ENCODE measurements around the gene CCND3. TPM values are rescaled to one million over a fixed set of nuclear protein-coding genes. Genes with fewer than 3 reads are reported as not detected.

CCND3 gene
- total RNA-seq: 100 to 1,000 TPM; 441 to 462 TPM

- ATAC-seq: peak; percentile 80
- Mint-ChIP-seq H3K4me1 (ENCODE audit: low read depth) (peaks cover 58% of the 10 kb centered on the region), H3K9me3 (ENCODE audit: insufficient read depth) (no peaks in the 10 kb centered on the region), H3K27ac (peak within 1 kb of the TSS; percentile 97), H3K36me3 (ENCODE audit: low read depth) (peaks cover 48% of the 10 kb centered on the region), H3K4me3 (peak within 1 kb of the TSS; percentile 99), H3K27me3 (ENCODE audit: low read depth) (no peaks in the 10 kb centered on the region)
- POLR2A ChIA-PET: interaction anchor here (0.6 to 13.1 kb wide), 17 partner anchors 9 to 155 kb away, joined by 3 to 372 read pairs (median 4); partner anchors contain the start of genes BYSL, MED20 and TAF8
- DNase-seq: peak; percentile 93
- CTCF ChIA-PET: interaction anchor here (0.9 to 19.0 kb wide), 7 partner anchors 18 to 154 kb away, joined by 4 to 451 read pairs (median 8); partner anchors contain the start of genes BYSL, MED20, TAF8 and TOMM6
These were observed at the start of gene CCND3 for GRCh38 chr6:41941280-41942066. Gene CCND3, minus strand, starts transcription at chr6:41941808. Its CDS starts 159 bp downstream, at chr6:41941649.

- POLR2A ChIA-PET: interaction anchor here (1.2 kb wide), 1 partner anchor 36 kb away, joined by 4 read pairs; no protein-coding TSS in a partner anchor
These were observed 44.7 kb upstream of the CCND3 start for GRCh38 chr6:41986339-41986738.

GRCh38 chr6:41984623-41985022 is 43.0 kb upstream of the CCND3 start:
- CTCF ChIA-PET: no interaction called here
- POLR2A ChIA-PET: interaction anchor here (0.7 kb wide), 1 partner anchor 26 kb away, joined by 4 read pairs; no protein-coding TSS in a partner anchor
- Mint-ChIP-seq H3K27ac (no peak overlapping the region), H3K36me3 (ENCODE audit: low read depth) (peaks cover 19% of the 10 kb centered on the region), H3K27me3 (ENCODE audit: low read depth) (no peaks in the 10 kb centered on the region), H3K9me3 (ENCODE audit: insufficient read depth) (peaks cover 4% of the 10 kb centered on the region), H3K4me3 (no peak overlapping the region), H3K4me1 (ENCODE audit: low read depth) (peaks cover 25% of the 10 kb centered on the region)
- DNase-seq (no peak), ATAC-seq (no peak)

More at GRCh38 chr6:41986339-41986738, 44.7 kb upstream of the CCND3 start:
- no peaks in the 10 kb centered on the region for H3K9me3 Mint-ChIP-seq (ENCODE audit: insufficient read depth)
- H3K4me3 Mint-ChIP-seq: no peak overlapping the region
- DNase-seq: no peak
- H3K27me3 Mint-ChIP-seq (ENCODE audit: low read depth): no peaks in the 10 kb centered on the region
- no peak for ATAC-seq
- CTCF ChIA-PET: interaction anchor here (1.1 to 1.6 kb wide), 3 partner anchors 58 to 118 kb away, joined by 3 to 5 read pairs (median 3); partner anchors contain the start of genes BYSL and MED20
- H3K36me3 Mint-ChIP-seq (ENCODE audit: low read depth): peaks cover 19% of the 10 kb centered on the region
- H3K4me1 Mint-ChIP-seq (ENCODE audit: low read depth): peaks cover 17% of the 10 kb centered on the region
- no peak overlapping the region for H3K27ac Mint-ChIP-seq

- Mint-ChIP-seq H3K27me3 (ENCODE audit: low read depth) (no peaks in the 10 kb centered on the region), H3K27ac (peak overlapping the region; percentile 67), H3K9me3 (ENCODE audit: insufficient read depth) (peaks cover 4% of the 10 kb centered on the region), H3K36me3 (ENCODE audit: low read depth) (peaks cover 13% of the 10 kb centered on the region), H3K4me1 (ENCODE audit: low read depth) (peaks cover 58% of the 10 kb centered on the region), H3K4me3 (no peak overlapping the region)
- POLR2A ChIA-PET: interaction anchor here (0.6 to 1.2 kb wide), 7 partner anchors 9 to 85 kb away, joined by 3 to 4 read pairs (median 3); no protein-coding TSS in a partner anchor
- no peak for DNase-seq
- no peak for ATAC-seq
- CTCF ChIA-PET: interaction anchor here (0.6 to 2.0 kb wide), 6 partner anchors 9 to 68 kb away, joined by 3 to 9 read pairs (median 4); partner anchors contain the start of genes BYSL and MED20
These were observed 35.3 kb upstream of the CCND3 start for GRCh38 chr6:41976794-41977484.

- ATAC-seq (no peak), DNase-seq (no peak)
- H3K4me1 Mint-ChIP-seq (ENCODE audit: low read depth): peaks cover 63% of the 10 kb centered on the region
- CTCF ChIA-PET: no interaction called here
- H3K27ac Mint-ChIP-seq: peak overlapping the region; percentile 25
- no peaks in the 10 kb centered on the region for H3K9me3 Mint-ChIP-seq (ENCODE audit: insufficient read depth)
- H3K4me3 Mint-ChIP-seq: no peak overlapping the region
- H3K36me3 Mint-ChIP-seq (ENCODE audit: low read depth): peaks cover 18% of the 10 kb centered on the region
- no peaks in the 10 kb centered on the region for H3K27me3 Mint-ChIP-seq (ENCODE audit: low read depth)
- POLR2A ChIA-PET: no interaction called here
These were observed 33.7 kb upstream of the CCND3 start for GRCh38 chr6:41975276-41975675.

GRCh38 chr6:41974281-41974825 is 32.7 kb upstream of the CCND3 start:
- CTCF ChIA-PET: interaction anchor here (1.3 to 2.1 kb wide), 2 partner anchors 11 to 35 kb away, joined by 4 to 5 read pairs; no protein-coding TSS in a partner anchor
- POLR2A ChIA-PET: interaction anchor here (0.6 kb wide), 1 partner anchor 33 kb away, joined by 3 read pairs; the partner anchor contains the start of gene CCND3
- no peak for ATAC-seq
- no peak overlapping the region for H3K27ac Mint-ChIP-seq
- no peaks in the 10 kb centered on the region for H3K27me3 Mint-ChIP-seq (ENCODE audit: low read depth)
- H3K36me3 Mint-ChIP-seq (ENCODE audit: low read depth): peaks cover 20% of the 10 kb centered on the region
- no peaks in the 10 kb centered on the region for H3K9me3 Mint-ChIP-seq (ENCODE audit: insufficient read depth)
- H3K4me3 Mint-ChIP-seq: no peak overlapping the region
- no peak for DNase-seq
- H3K4me1 Mint-ChIP-seq (ENCODE audit: low read depth): peaks cover 60% of the 10 kb centered on the region

- ATAC-seq: no peak
- no peak for DNase-seq
- H3K4me1 Mint-ChIP-seq (ENCODE audit: low read depth): peaks cover 58% of the 10 kb centered on the region
- CTCF ChIA-PET: interaction anchor here (1.1 to 2.1 kb wide), 4 partner anchors 9 to 126 kb away, joined by 3 to 5 read pairs (median 4); no protein-coding TSS in a partner anchor
- no peak overlapping the region for H3K27ac Mint-ChIP-seq
- no peaks in the 10 kb centered on the region for H3K9me3 Mint-ChIP-seq (ENCODE audit: insufficient read depth)
- no peak overlapping the region for H3K4me3 Mint-ChIP-seq
- POLR2A ChIA-PET: interaction anchor here (1.2 kb wide), 1 partner anchor 32 kb away, joined by 5 read pairs; no protein-coding TSS in a partner anchor
- H3K27me3 Mint-ChIP-seq (ENCODE audit: low read depth): no peaks in the 10 kb centered on the region
- H3K36me3 Mint-ChIP-seq (ENCODE audit: low read depth): peaks cover 20% of the 10 kb centered on the region
These were observed 31.2 kb upstream of the CCND3 start for GRCh38 chr6:41972826-41973225.

GRCh38 chr6:41970436-41970846 is 28.8 kb upstream of the CCND3 start:
- H3K27ac Mint-ChIP-seq: peak overlapping the region; percentile 84
- ChIA-PET POLR2A (no interaction called here), CTCF (interaction anchor here (0.7 to 1.2 kb wide), 2 partner anchors 73 to 74 kb away, joined by 3 read pairs; no protein-coding TSS in a partner anchor)
- H3K4me3 Mint-ChIP-seq: no peak overlapping the region
- H3K36me3 Mint-ChIP-seq (ENCODE audit: low read depth): peaks cover 15% of the 10 kb centered on the region
- no peaks in the 10 kb centered on the region for H3K9me3 Mint-ChIP-seq (ENCODE audit: insufficient read depth)
- H3K4me1 Mint-ChIP-seq (ENCODE audit: low read depth): peaks cover 50% of the 10 kb centered on the region
- DNase-seq: no peak
- ATAC-seq: peak; percentile 58
- H3K27me3 Mint-ChIP-seq (ENCODE audit: low read depth): no peaks in the 10 kb centered on the region

GRCh38 chr6:41967312-41968287 is 26.0 kb upstream of the CCND3 start:
- no peaks in the 10 kb centered on the region for H3K9me3 Mint-ChIP-seq (ENCODE audit: insufficient read depth)
- POLR2A ChIA-PET: interaction anchor here (0.7 to 1.2 kb wide), 2 partner anchors 9 to 27 kb away, joined by 3 read pairs; no protein-coding TSS in a partner anchor
- H3K4me3 Mint-ChIP-seq: no peak overlapping the region
- H3K36me3 Mint-ChIP-seq (ENCODE audit: low read depth): peaks cover 17% of the 10 kb centered on the region
- no peaks in the 10 kb centered on the region for H3K27me3 Mint-ChIP-seq (ENCODE audit: low read depth)
- CTCF ChIA-PET: interaction anchor here (0.9 to 1.8 kb wide), 10 partner anchors 9 to 54 kb away, joined by 3 to 10 read pairs (median 3); partner anchors contain the start of genes CCND3 and MED20
- H3K27ac Mint-ChIP-seq: peak overlapping the region; percentile 8
- no peak for DNase-seq
- no peak for ATAC-seq
- H3K4me1 Mint-ChIP-seq (ENCODE audit: low read depth): peaks cover 56% of the 10 kb centered on the region

GRCh38 chr6:41966961-41967311 is 25.3 kb upstream of the CCND3 start:
- ATAC-seq (no peak), DNase-seq (no peak)
- H3K4me1 Mint-ChIP-seq (ENCODE audit: low read depth): peaks cover 54% of the 10 kb centered on the region
- no peak overlapping the region for H3K4me3 Mint-ChIP-seq
- H3K36me3 Mint-ChIP-seq (ENCODE audit: low read depth): peaks cover 13% of the 10 kb centered on the region
- no peaks in the 10 kb centered on the region for H3K9me3 Mint-ChIP-seq (ENCODE audit: insufficient read depth)
- ChIA-PET POLR2A (no interaction called here), CTCF (interaction anchor here (0.9 to 1.7 kb wide), 5 partner anchors 9 to 55 kb away, joined by 3 to 6 read pairs (median 3); partner anchors contain the start of gene CCND3)
- no peak overlapping the region for H3K27ac Mint-ChIP-seq
- no peaks in the 10 kb centered on the region for H3K27me3 Mint-ChIP-seq (ENCODE audit: low read depth)
